H54 (cell line): ENCODE measurements around the gene CHSY3.

Source experiments
- DNase-seq: peaks from one replicate; pipeline ENCODE4 v3.0.0; 2011; ENCODE audit warnings: low spot score, mixed read lengths; ENCODE audit not compliant: insufficient read length
- FAIRE-seq: peaks from 3 replicates; lab custom pipeline; 2011; peaks lifted over from hg19 to GRCh38; lab: Jason Lieb, UNC
- POLR2A ChIP-seq: IDR thresholded peaks from 2 replicates; pipeline ENCODE4 v1.6.1; 2011; ENCODE audit warnings: low read depth, mild to moderate bottlenecking, low read length

Gene CHSY3

DNA sequence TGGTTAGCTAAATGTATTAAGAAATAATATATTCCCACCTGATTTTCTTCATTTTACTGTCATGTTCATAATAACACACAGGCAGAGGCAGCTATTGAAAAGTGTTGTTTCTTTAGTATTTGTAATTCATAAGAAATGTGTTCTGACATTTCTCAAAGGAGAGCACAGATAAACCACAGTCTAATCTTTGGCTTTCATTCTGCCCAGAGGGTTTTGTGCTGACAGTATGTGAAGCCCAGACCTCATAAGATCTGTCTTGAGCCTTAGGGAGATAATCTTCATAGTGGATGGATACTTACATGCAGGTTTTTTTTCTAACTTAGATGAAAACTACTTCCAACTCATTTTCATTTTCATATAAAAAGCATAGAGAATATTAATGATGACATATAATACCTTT, 206.1 kb downstream of the CHSY3 start:
- no peak for DNase-seq
- no peak for TF ChIP-seq POLR2A

DNA sequence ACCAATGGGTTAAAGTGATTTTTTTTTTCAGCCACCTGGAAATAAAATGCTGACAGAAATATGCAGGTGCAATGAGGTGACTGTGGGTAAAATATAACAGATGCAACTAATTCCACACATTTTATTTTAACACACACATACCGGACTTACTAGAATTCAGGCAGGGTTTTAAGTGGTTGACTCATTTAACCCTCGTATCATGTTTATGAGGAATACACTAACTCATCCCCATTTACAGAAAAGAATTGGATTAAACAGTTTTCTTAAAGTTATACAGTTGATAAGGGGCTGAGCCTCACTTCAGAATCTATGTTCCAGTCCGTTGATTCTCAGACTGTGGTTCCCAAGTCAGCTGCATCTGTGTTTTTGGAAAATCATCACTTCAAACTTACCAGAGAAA, 207.5 kb downstream of the CHSY3 start:
- no peak for FAIRE-seq
- DNase-seq, result no peak
- TF ChIP-seq POLR2A, result no peak

More for the DNA sequence above, 206.1 kb downstream of the CHSY3 start:
- no peak for FAIRE-seq

DNA sequence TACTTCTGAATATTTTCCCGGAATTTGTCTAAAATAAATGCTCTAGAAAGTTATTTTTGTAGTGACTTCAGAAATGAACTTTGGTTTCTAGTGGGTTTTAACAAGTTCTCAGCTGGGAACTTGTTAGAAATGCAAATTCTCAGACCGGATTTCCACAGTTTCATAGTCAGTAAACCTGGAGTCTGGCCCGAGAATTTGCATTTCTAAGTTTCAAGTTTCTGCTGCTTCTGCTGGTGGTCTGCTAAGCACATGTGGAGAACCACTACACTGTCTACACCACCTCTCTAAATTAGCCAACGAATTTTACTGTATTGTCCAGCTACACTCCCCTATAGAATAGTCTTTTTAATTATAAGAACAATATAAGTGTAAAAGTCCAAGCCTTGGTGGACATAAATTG, 208.0 kb downstream of the CHSY3 start:
- FAIRE-seq (no peak), DNase-seq (no peak)
- no peak for TF ChIP-seq POLR2A

DNA sequence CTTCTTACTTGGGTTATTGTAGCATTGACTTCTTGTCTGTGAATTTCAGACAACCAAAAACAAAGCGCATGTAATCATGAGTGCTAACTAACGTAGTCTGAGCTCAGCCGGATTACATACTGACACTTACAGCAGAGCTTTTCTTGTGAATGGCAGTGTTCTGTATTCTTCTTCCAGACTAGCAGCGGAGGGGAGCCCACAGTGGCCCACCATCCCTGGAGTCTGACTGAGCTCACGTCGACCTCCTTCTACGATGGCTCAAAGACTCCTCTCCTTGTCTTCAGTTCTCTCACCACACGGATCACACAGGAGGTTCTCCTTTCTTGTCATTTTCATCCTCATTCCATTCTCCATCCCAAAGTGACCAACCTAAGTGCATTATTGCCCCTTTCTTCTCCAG, 211.4 kb downstream of the CHSY3 start:
- DNase-seq (no peak), FAIRE-seq (no peak)

DNA sequence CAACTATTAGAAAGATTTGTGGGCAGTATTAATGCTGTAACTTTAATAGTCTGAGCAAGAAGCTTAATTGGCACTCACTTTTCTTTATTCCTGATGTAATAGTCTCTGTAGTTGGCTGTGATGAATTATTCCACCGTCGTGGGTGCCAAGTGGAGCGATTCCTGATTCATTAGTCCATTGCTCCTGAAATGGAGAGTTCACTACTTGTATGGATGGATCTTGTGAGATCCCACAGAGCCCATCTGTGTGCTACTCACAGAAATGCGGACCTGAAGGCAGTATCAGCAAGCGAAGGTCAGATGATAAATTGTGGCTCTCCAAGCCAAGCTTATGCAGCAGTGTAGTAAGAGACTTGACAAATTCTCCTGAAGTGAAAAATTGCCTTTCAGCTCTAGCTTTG, 212.2 kb downstream of the CHSY3 start:
- no peak for TF ChIP-seq POLR2A
- no peak for FAIRE-seq
- no peak for DNase-seq

More for the DNA sequence above, 211.4 kb downstream of the CHSY3 start:
- no peak for TF ChIP-seq POLR2A

DNA sequence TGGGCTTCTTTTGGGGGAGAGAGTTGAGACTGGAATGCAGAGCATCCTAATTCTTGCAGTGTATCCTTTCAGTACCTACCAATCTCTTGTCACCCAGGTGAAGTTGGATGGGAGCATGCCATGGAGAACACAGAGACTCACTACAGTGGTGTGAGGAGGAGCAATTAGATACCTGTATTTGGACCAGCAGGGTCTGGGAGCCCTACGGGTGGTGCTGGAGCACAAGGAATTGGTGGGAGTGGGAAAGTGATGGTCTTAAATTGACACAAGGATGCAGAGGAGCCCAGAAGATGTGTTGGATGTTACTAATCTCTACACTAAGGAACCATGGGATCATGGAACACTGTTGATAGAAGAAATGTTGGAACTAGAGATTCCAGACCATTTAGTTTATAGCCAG, 212.7 kb downstream of the CHSY3 start:
- no peak for TF ChIP-seq POLR2A
- DNase-seq, result no peak
- FAIRE-seq, result no peak

DNA sequence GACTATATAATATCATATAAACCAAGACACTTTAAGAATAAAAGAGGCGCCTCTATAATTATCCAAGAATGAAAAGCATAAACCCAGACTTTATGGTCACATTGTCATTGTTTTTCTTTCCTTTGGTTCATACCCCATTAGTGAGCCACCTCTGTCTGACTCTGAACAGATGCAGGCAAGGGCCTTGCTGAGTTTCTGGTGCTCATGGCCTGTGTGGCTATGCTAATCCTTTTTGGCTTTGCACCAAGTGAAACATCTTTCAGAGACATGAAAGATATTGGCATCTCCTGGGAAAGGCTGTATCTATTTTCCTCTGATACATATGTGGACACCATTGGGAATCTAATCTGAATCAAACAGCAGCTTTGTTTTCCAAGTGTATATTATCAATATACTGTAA, 222.5 kb downstream of the CHSY3 start:
- TF ChIP-seq POLR2A, result no peak
- no peak for DNase-seq
- no peak for FAIRE-seq

DNA sequence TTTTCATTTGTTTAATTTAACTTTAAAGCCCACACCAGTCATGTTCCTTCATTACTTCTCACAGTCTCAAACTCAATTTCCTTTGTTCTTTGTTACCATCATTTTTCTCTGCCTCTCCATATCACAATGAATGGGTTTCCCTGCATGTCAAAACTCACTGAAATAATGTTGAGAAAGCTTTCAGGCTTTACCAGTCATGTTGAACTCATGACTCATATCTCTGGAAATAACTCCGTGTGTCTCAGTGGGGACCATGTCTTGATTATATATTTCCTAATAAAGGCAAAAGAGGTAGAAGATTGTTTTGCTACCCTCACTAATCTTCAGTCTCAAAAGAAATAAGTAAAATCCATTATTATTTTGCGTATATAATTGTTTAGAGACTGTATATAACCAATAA, 231.2 kb downstream of the CHSY3 start:
- TF ChIP-seq POLR2A, result no peak
- FAIRE-seq (no peak), DNase-seq (no peak)

DNA sequence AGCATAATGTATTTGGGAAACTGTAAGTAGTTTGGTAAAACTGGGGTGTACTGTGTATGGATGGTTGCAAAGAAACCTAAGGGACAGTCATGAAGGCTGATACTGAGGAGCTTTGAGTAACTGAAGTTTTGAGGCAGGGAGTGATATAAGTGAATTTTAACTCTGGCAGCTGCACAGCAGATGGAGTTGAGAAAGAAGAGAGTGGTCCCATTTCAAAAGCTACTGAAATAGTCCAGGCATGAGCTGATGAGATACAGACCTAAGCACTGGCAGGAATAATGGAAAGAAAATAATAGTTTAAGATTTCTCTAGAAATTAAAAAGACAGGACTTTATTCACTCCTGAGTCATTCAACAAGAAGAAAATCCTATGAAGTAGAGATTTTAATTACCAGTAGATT, 232.0 kb downstream of the CHSY3 start:
- no peak for DNase-seq
- no peak for FAIRE-seq
- TF ChIP-seq POLR2A, result no peak

DNA sequence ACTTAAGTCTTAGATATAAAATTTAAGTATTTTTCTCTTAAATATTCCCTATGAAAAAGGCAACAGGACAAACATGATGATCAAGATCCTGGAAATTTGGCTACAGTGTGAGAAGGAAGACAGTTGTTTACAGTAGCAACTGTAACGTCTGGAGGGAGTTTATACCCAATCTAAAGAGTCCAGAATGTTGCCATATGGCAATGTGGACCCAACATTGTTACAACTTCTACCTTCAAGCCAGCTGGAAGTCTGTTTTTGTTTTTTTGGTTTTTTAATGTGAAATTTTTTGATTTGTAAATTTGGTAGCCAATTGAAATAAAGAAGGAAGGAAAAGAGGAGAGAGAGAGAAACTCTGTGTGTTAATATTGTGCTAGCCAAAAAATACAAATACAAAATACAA, 233.4 kb downstream of the CHSY3 start:
- no peak for TF ChIP-seq POLR2A
- DNase-seq, result no peak
- FAIRE-seq, result no peak

DNA sequence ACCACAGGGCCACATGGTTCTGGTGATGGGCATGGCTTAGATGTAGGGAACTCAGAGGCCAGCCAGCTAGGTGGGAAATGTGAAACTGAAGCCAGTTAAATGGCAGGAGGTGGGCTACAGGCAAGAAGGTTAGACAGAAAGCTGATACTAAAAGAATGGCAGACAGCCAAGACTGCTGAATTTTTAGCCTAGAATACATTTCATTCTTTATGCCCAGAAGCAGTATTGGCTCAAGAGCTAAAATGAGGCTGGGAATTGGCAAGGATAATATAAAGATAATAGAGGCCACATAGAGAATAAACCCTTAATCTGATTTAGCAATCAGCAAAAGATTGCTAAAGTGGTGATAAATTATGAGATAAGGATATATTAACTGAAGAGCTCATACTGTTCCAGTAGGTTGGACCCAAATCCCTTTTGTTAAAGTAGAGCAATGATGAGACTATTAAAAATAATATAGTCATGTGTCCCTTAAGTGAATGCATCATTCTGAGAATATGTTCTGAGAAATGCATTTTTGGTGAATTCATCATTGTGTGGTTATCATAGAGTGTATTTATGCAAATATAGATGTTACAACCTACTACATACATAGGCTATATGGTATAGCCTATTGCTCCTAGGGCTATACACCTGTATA, 234.3 kb downstream of the CHSY3 start:
- no peak for TF ChIP-seq POLR2A
- FAIRE-seq (no peak), DNase-seq (no peak)

DNA sequence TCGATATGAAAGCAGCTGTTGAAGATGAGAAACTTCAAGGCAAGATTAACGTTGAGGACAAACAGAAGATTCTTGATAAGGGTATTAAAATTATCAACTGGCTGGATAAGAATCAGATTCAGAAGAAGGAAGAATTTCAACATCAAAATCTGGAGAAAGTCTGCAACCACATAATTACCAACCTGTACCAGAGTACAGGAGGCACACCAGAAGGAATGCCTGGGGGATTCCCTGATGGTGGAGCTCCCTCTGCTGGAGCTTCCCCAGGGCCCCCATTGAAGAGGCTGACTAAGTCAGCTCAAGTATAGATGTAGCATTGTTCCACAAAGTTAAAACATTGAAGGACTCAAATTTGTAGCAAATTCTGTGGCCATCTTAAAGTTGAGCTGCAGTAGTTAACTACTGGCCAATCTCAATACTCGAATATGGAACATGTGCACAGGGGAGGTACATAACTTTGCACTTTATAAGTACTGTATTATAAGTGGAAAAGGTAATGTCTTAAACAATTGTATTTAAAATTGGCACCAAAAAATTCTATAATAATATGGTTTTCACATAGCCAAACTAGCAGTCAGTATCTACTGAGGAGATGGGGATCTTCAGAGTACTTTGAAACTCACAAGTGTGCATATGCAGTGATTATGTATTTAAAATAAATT, 237.5 kb downstream of the CHSY3 start:
- FAIRE-seq, result no peak
- DNase-seq, result peak; percentile 9
- TF ChIP-seq POLR2A, result no peak

DNA sequence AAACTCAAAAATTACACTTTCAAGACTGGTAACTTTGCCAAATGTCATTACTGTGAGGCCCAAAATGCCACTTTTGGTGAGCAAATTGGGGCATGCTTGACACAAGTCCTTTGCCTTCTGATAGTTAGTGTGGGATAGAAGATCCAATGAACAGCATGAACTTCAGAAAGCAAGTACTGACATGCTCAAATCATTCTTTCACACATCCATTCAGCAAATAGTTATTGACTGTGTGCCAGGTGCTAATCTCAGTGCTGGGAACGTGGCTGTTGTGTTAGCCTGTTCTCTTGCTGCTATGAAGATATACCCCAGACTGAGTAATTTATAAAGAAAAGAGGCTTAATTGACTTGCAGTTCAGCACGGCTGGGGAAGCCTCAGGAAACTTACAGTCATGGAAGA, 247.0 kb downstream of the CHSY3 start:
- no peak for DNase-seq
- no peak for TF ChIP-seq POLR2A
- no peak for FAIRE-seq

DNA sequence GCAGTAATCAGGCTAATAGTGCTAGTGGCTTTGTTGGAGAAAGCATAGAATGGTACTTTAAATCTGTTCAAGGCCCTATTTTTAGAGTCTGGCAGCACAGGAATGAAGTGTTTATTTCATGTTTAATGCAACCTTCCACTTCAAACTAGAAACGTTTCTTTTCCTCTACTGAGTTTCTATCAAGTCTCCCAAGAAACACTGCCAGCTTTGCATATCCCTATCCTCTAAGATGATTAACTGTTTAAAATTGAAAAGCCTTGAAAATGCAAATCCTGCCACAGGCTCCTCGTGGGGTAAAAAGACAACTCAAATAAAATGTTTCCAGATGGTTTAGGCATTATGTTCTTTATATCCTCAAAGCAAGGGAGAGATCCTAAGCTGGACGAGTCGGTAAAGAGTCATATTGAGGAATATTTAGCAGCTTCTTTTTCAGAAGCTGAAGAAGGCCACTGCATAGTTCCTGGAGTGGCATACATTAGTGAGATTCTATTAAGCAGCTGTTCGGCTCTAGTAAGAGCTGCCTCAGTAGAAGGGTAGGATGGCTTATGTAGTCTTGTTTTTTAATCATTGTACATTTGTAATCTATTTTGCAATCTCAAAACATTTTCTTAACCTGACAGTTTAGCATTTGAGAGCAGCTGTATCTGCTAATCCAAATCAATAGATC, 251.2 kb downstream of the CHSY3 start:
- FAIRE-seq, result no peak
- DNase-seq, result no peak

More for the DNA sequence above, 251.2 kb downstream of the CHSY3 start:
- TF ChIP-seq POLR2A, result no peak
